ENCODE data around the gene ACOD1. TPM values are rescaled to one million over a fixed set of nuclear protein-coding genes. Genes with fewer than 3 reads are reported as not detected.

The ACOD1 gene
- total RNA-seq, 2 donors from 2014 or later: not detected

DNA sequence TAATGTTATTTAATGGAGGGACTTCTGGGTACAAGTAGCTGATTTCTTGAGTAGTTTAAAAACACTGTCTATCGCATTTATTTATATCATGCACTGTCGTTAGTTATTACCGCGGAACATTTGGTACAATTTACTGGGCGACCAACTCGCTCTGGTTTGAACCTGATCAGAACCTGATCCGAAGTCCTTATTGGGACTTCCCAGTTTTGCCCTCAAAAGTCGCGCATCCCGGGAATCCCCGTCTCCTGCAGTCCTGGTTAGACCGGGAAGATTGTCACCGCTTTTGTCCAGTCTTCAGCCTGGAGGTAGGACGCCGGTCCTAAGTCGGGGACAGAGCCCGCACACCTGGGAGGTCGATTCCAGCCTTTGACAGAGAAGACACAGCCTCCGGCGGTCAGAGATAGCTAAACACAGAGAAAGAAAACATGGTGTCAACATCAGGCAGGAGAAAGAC lies 44.3 kb downstream of the ACOD1 start:
- peak; percentile 57 for DNase-seq (ENCODE audit: low spot score)
- peak overlapping the region; percentile 96 to 97 for H3K27ac ChIP-seq
- TF ChIP-seq, protein P1, sequence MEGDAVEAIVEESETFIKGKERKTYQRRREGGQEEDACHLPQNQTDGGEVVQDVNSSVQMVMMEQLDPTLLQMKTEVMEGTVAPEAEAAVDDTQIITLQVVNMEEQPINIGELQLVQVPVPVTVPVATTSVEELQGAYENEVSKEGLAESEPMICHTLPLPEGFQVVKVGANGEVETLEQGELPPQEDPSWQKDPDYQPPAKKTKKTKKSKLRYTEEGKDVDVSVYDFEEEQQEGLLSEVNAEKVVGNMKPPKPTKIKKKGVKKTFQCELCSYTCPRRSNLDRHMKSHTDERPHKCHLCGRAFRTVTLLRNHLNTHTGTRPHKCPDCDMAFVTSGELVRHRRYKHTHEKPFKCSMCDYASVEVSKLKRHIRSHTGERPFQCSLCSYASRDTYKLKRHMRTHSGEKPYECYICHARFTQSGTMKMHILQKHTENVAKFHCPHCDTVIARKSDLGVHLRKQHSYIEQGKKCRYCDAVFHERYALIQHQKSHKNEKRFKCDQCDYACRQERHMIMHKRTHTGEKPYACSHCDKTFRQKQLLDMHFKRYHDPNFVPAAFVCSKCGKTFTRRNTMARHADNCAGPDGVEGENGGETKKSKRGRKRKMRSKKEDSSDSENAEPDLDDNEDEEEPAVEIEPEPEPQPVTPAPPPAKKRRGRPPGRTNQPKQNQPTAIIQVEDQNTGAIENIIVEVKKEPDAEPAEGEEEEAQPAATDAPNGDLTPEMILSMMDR (IDR thresholded peaks at IDR 0.05): no peak
- H3K4me1 ChIP-seq: peaks cover 0 to 22% of the 10 kb centered on the region in 2 donors
- peak overlapping the region; percentile 83 to 87 for H3K4me3 ChIP-seq
- peaks cover 12% of the 10 kb centered on the region for H3K36me3 ChIP-seq
- no peaks in the 10 kb centered on the region for H3K27me3 ChIP-seq
- H3K9me3 ChIP-seq: no peaks in the 10 kb centered on the region

DNA sequence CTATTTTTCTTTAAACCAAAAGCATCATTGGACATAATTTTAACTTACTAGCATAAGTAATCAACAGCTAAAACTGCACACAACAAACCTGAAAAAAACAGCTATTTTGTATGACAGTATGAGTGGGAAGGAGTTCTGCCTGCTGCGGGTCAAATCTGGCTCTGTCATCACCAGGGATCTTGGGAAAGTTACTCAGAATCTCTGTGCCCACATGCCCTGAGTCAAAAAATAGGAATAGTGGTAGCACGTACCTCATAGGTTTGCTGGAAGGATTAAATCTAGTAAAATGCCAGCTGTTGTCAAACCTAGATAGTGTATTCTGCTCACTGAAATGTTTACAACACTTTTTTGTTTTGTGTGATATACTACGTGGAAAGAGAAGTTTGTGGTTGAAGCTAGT lies 44.7 kb downstream of the ACOD1 start:
- Histone ChIP-seq H3K4me3 (peak overlapping the region; percentile 83 to 87), H3K36me3 (peaks cover 13% of the 10 kb centered on the region), H3K4me1 (peaks cover 0 to 22% of the 10 kb centered on the region in 2 donors), H3K27ac (peak overlapping the region; percentile 96 to 97), H3K27me3 (no peaks in the 10 kb centered on the region), H3K9me3 (no peaks in the 10 kb centered on the region)
- TF ChIP-seq, protein P1 (IDR thresholded peaks at IDR 0.05): no peak
- DNase-seq (ENCODE audit: low spot score): no peak

DNA sequence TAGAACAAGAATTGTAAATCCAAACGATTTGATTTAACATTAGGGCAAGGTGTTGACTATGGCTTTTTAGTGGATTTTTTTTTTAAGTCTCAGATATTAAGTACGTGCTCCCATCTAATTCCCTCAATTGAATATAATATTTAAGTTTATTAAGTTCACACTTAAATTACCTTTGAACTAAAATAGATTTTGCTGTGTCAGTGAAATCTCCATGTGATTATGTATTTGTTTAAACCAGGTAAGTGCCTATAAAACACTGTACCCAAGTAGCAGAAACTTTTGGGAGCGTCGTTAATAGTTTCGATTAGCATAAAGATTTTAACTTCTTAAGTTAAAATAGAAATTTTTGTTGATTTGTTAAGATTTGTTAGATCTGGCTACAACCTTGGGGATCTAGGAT lies 45.2 kb downstream of the ACOD1 start:
- H3K36me3 ChIP-seq: peaks cover 18% of the 10 kb centered on the region
- H3K4me3 ChIP-seq: no peak overlapping the region
- no peaks in the 10 kb centered on the region for H3K27me3 ChIP-seq
- H3K4me1 ChIP-seq: peaks cover 0 to 22% of the 10 kb centered on the region in 2 donors
- H3K27ac ChIP-seq: peak overlapping the region; percentile 96 to 97
- no peaks in the 10 kb centered on the region for H3K9me3 ChIP-seq
- TF ChIP-seq, protein P1 (IDR thresholded peaks at IDR 0.05): no peak
- no peak for DNase-seq (ENCODE audit: low spot score)

DNA sequence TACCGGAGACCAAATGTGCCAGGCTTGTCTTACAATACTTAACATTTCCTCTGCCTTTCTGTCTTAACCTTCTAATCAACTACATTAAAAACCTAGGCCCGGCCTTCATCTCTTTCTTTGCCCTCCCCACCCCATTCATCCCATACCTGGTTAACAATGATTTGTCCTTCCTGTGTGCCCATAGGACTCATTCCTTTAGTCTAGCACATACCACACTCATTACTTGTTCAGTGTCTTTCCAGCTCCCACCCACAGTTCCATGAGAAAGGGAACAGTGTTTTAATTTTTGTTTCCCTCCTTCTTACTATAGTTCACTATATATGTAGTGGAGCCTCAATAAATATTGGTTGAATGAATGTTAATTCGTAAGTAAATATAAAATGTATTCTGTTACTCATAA lies 46.0 kb downstream of the ACOD1 start:
- DNase-seq (ENCODE audit: low spot score): no peak
- Histone ChIP-seq H3K4me3 (no peak overlapping the region), H3K9me3 (no peaks in the 10 kb centered on the region), H3K27me3 (no peaks in the 10 kb centered on the region), H3K4me1 (peaks cover 0 to 22% of the 10 kb centered on the region in 2 donors), H3K27ac (no peak overlapping the region), H3K36me3 (peaks cover 25% of the 10 kb centered on the region)
- TF ChIP-seq, protein P1 (IDR thresholded peaks at IDR 0.05): no peak

DNA sequence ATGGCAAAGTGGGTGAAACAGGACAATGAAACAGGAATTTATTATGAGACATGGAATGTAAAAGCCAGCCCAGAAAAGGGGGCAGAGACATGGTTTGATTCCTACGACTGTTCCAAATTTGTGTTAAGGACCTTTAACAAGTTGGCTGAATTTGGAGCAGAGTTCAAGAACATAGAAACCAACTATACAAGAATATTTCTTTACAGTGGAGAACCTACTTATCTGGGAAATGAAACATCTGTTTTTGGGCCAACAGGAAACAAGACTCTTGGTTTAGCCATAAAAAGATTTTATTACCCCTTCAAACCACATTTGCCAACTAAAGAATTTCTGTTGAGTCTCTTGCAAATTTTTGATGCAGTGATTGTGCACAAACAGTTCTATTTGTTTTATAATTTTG lies 52.2 kb downstream of the ACOD1 start:
- Histone ChIP-seq H3K4me1 (peaks cover 0 to 17% of the 10 kb centered on the region in 2 donors), H3K27me3 (no peaks in the 10 kb centered on the region), H3K9me3 (no peaks in the 10 kb centered on the region), H3K36me3 (peaks cover 58% of the 10 kb centered on the region), H3K4me3 (no peak overlapping the region), H3K27ac (no peak overlapping the region)
- TF ChIP-seq, protein P1 (IDR thresholded peaks at IDR 0.05): no peak
- DNase-seq (ENCODE audit: low spot score): no peak

DNA sequence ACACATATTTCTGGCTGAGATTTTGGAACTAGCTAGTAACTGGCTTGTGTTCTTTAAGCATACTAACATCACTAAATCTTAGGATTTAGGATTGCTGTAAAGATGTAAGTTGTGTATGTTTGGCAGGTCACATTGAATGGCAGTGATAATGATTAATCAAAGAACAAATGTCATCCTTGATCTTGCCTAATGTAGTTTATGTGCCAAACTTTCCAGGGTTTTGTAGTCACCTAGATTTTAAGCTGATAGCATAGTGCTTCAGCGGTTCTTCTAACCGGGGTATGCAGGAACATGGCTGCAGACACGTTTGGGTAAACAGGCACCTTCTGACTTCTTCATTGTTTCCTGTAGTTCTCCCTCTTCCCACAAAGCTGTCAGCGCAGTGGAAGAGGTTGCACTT lies 53.2 kb downstream of the ACOD1 start:
- no peaks in the 10 kb centered on the region for H3K27me3 ChIP-seq
- H3K36me3 ChIP-seq: peaks cover 55% of the 10 kb centered on the region
- TF ChIP-seq, protein P1 (IDR thresholded peaks at IDR 0.05): no peak
- H3K27ac ChIP-seq: no peak overlapping the region
- no peak overlapping the region for H3K4me3 ChIP-seq
- H3K4me1 ChIP-seq: peaks cover 0 to 17% of the 10 kb centered on the region in 2 donors
- DNase-seq (ENCODE audit: low spot score): no peak
- no peaks in the 10 kb centered on the region for H3K9me3 ChIP-seq
